ENCODE results near the gene SLC6A9.

Gene SLC6A9

DNA sequence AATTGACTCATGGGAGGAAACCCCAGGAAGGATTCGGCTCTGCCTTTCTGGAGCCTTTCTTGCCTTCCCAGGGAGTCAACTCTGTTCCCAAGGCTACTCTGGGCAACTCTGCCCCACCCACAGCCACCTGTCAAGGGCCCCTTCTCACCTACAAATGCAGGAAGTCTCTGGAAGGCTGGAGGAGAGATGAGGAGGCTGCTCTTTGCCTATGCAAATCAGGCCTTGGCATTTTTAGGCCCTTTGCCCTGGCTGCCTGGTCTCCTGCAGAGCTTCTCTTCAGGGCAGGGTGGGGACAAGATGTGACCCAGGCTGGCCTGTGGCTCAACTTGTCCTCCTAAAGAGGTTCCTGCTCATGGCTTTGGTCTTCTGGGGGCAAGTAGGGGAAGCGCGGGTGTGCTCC, 5.4 kb downstream of the SLC6A9 start:
- DNase-seq, result no peak

DNA sequence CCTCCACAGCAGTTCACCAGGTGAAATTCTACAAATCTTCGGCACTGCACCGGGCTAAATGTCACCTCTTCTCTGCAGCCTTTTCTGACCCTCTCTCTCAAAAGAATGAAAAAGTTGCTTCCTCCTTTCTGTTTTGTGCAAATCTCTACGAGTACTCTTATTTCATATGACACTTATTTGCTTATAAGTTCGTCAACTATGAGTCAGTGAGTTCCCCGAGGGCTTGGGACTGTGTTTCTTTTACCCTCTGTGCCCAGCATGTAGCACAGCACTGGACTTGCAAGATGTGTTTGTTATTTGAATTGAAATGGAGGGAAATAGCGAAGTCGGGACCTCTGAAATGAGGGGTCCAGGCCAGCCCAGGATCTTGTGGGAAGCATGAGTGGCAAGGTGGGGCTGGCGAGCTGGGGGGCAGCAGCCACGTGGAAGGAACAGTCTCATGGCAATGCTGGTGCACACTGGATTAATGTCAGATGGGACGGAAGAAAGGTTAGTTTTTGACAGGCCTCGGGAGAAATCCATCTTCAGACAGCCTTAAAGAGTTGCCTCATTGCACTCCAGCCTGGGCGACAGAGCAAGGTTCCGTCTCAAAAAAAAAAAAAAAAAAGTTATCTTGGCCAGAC, 6.2 kb downstream of the SLC6A9 start:
- no peak for DNase-seq

DNA sequence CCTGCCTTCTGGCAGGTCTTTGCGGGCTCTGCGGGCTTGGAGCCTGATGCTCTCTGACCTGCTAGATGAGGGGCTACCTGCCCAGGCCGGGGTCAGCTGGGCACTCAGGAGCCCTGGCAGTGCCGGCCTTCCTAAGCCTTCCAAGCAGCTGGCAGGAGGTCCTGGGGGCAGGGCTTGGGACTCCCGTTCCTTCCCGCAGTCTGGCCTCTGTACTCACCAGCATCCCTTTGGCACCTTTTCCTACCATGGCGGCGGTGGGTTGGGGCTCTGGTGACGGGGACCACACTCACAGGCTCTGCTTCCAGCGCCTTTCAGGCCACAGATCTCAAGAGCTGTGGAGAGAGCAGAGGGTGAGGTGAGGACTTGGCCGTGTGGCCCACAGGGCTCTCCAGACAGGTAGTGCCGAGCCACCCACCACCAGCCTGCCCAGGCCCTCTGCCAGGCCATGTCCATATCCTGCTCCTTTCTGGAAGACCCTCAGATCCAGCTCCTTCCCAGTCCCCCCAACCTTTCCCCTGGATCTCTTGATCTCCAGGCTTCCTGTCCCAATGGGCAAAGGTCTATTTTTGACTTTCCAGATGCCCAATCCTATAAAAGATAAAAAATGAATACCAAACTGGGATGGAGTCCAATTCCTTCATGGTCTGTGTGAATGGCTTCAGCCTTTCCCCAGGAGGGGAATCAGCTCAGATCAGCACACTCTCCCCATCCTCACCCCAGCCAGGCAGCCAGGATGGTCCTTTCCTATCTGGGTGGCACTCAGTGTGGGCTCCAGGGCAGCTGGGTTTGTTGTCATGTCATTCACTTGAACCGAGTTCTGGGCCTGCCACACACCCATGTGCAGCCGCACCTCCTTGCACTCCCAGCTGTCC, 7.0 kb downstream of the SLC6A9 start:
- no peak for DNase-seq

DNA sequence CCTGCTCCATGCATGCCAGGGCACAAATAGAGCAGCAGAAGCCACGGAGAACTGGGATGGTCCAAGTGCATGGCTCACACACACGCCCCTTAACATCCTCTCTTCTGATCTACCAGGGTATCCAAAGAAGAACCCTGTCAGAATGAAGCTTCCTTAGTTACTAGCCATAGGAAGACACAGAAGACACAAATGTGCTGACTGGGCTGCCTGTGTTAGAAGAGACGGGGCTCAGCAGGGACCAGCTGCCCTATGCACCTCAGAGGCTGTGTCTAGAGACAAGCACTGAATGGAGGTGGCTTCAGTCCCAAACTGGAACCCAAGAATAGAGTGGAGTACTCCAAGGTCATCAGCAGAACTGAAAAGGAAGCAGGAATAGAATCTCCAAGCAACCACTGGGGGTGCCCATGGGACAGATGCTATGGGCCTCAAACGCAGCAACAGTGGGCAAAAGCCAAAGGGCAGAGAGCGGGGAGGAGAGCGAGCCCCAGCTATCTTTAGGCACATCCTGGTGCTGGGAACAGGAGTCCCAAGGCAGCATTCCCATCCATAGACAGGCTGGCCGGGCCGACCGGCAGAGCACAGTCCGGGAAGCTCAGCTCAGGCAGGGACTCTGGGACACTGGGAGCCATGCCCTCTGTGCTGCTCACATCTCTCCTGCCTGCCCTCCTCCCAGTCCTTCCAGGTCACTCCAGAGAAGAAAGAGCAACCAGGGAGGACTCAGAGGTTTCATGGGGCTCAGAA, 9.5 kb downstream of the SLC6A9 start:
- DNase-seq, result no peak

DNA sequence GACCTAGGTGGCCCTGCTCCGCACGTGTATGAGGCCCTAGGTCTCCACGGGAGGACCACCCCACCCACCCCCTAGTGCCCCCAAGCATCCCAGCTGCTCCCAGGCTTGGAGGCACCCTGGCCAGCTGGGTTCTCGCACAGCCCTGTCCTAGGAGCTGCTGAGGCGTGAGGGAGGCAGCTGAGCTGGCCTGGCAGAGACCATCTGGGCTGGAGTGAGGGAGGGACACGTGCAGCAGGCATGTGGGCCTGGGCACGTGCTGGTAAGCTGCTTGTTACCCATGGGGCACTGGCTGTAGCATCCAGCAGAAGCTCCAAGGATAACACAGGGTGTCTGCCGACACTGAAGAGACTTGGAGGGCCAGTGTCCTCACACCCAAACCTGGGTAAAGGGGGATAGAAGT, 10.1 kb downstream of the SLC6A9 start:
- no peak for DNase-seq

DNA sequence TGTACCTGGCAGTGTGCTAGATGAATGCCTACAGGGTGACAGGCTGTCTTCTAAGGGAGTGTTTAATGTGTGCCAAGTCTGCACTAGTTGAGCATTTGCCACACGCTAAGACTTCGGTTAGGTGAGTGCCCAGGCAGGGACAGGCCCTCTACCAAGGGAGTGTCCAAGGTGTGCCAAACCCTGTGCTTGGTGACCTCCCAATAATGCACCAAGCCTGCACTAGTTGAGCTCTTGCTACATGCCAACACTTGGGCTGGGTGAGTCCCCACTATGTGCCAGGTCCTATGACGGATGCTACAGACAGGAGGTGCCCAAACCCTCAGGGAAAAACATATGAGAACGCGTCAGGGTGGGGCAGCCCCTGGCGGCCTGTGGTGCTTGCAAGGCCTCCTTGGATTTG, 10.8 kb downstream of the SLC6A9 start:
- DNase-seq, result no peak

DNA sequence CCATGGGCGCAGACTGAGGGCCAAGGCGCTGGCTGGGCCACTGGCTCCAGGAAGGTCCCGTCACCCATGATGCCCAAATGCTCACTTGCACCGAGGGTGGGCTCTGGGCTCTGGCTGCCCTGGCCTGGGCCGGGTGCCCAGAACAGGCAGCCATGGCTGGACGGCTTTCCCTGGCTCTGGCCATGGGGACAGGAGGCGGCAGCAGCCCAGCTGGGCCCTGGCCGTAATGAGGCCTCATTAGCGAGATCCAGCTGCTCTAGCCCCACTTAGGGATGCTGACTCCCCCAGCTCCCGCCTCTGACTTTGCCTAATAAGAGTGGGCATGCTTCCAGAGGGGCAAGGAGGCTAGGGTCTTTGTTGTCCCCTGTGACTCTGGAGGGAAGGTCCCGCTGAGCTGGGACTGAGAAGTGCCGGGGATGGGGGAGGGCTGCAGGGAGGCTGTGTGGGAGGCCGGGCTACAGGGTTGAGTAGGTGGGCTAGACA, 11.8 kb downstream of the SLC6A9 start:
- DNase-seq, result no peak

DNA sequence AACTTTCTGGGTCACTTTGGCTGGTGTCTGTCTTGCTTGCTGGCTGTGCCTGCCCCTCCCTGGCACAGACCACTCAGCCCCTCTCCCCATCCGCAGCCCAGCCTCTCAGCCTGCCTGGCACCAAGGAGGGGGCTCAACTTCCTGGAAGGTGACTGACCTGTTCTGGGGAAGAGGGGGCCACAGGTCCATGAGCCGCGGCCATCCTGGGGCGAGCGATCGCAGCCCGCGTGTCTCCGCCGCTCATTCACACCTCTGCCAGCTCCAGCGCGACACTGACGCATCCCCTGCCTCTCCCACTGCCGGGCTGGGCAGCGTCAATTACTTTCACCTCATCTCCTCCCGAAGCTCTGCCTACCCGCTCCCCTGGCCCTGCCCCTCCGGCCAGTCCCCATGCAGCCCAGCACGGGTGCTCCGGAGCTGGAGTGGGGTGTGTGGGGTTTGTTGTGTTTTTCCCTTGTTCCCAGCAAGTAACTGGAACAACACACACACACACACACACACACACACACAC, 14.3 kb downstream of the SLC6A9 start:
- no peak for DNase-seq

DNA sequence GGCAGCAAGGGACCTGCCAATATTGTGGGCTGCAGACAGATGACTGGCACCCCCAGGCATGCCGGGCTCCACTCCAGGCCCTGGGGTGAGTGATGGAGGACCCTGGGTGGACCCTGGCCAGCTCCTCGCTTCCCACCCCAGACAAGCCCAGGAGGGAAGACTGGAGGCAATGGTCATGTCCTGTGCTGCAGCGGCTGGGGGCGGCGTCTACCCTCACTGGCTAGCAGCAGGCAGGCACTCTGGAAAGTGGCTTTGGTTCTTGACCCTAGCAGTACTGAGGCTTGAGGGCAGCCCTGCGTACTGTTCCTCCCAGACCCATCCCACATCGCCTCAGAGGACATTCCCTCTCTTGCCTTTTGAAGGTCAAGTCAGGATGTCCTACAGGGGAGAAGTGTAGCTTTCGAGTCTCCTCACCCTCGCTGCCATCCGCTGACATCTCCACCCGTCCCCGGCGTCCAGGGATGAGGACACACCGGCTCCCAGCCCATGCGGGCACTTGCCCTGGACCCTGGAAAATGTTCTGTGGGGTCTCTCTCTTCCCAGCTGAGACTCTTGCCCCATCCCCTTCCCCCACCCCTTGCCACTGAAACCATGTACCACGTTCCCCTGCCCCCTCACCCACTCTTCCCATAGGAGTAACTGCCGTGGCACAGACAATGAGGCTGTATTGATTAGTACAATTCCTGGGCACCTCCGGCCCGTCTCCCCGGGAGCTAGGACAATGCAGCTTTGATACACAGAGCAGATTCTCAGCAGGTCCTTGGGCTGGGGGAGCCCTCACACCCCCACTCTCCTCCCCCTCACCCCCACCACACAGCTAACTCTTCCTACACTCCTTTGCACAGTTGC, 15.0 kb downstream of the SLC6A9 start:
- DNase-seq, result no peak

DNA sequence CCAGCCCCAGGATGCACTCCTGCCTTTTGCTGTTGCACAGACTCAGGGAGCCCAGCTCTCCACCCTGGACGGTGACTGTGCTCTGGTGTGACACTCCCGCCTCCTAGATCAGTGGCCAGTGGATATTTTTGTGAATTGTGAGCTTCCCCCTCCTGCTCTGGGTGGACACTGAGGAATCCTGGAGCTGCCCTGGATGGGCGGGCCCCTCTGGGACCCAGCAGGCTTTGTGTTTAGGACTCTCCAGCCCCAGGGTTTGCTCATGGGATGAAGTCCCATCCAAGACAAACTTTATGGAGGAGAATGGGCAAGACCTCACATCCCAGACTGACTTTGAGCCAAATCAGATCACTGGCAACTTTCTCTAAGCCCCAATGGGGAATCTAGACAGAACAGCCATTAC, 16.1 kb downstream of the SLC6A9 start:
- no peak for DNase-seq

DNA sequence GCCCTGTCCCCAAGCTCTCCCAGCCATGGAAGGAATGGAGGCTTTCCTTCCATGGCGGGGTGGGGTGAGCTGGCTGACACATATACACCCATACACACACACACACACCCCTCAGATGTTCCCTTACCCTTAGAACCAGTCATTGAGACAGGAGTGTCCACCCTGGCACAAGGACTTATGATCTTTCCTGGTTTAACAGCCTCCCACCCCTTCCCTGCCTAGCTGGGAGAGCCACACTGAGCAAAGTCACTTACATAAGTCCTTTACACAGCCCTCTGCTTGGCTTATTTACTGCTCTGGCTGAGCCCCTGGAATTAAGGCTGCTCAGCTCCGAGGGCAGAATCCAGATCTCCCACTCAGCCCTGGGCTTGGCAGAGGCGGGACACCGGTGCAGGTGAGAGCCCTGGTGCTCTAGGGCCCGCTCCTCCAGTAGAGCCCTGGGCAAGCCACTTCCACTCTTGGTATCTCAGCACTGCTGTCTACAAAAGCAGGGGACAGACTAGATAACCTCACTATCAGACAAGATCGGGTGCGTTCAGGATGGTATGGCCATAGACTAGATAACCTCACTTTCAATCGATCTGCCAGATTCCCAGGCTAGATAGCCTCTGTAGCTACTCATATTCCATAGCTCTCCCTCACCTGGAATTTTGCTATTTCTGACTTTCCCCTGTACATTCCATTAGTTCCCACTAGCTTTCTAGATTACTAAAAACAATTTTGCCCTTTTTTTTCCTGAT, 16.7 kb downstream of the SLC6A9 start:
- no peak for DNase-seq

DNA sequence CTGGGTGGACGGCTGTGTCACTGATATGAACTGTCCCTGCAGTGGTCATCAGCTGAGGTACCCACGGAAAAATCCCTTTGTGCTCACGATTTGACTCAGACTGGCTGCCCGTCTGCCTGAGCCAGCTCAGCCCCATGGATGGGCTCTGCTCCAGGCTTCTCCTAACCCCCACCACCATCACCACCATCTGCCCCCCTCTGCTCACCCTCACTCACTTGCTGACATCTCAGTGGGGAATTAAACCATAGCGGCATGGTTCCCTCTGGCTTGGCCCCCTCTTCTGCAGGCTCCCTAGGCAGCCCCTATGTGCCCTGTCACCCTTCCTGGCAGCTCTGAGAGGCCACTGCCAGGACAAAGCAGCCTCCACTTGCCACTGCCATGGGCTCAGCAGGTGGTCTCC, 17.3 kb downstream of the SLC6A9 start:
- no peak for DNase-seq

DNA sequence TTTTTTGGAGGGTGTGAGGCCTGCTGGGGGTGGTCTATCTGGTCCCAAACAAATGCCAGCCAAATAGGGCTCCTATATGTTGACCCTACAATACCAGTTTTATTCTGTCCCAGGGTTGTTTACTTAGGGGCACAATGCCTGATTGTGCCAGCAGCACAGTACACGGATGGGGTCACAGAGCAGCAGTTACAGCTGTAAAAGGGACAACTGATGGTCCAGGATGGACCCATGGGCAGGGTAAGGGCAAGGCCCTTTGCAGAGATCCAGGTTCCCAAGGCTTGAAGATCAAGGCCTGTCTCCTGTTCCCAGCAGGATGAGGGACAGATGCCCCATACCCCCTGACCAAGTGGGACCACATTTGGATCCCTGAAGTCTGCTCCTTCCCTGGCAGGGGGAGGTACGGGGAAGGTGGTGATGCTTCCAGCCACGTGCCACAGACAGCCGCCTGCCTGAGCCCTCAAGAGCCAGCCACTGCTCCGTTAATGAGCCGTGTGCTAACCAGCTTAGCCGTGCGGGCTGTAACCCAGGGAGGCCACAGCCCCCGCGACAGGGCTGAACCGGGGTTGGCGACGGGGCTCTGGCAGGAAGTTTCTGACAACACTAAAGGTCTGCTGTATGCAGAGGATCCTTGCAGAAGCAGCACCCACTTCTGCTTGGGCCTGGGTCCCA, 18.2 kb downstream of the SLC6A9 start:
- no peak for DNase-seq

DNA sequence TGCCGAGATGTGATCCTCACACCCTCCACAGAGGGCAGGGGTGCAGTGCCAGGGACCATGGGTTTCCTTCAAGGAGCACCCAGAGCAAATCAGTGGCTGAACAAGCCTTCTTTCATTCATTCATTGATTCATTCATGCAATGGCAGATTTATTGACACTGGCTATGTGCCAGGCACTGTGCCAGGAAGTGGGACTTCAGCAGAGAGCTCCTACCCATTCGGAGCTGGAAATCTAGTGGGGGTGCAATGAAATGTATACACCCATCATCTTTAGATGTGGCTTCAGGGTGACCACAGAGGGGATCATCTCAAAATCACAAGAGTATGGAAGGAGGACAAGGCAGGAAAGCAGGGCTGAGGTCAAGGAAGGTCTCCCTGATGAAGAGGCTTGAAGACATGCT, 18.9 kb downstream of the SLC6A9 start:
- DNase-seq, result no peak

DNA sequence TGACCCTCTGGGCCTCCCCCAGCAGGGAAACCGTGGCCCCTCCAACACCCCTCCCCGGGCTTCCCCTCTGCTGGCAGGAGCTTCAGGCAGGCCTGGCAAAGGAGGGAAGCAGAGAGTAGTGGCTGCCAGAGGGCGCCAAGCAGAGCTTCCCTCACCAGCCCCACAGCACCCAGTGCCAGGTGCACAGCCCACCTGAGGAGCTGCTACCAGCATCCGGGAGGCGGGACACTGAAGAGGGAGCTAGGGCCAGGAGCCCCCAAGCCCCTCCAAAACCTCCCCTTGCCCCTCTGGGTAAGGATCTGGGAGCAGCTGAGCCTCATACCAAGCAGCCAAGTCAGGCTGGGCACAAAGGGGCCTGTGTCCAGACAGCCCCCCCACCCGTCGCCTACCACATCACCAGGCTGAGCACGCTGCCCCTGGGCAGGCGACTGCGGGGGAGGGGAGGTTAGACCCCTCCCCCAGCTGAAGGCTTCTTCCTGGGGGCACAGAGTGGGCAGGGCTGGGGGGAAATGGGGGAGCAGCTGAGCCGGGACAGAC, 20.3 kb downstream of the SLC6A9 start:
- no peak for DNase-seq

DNA sequence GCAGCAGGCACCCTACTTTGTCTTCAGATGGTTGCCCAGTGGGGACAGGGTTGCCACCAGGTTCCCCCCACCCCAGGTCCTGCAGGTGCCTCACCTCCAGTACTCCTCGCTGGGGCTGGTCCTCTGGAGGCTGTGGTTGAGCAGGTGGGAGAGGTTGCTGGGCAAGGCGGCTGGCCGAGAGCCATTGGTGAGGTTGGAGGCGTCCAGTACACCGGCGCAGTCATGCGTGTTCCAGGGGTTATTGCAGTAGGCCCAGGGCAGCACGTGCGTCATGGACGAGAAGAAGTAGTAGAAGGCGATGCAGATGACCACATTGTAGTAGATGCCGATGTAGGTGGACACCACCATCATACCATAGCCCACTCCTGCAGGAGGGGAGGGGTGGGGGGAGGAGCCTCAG, 23.0 kb downstream of the SLC6A9 start:
- DNase-seq, result no peak

DNA sequence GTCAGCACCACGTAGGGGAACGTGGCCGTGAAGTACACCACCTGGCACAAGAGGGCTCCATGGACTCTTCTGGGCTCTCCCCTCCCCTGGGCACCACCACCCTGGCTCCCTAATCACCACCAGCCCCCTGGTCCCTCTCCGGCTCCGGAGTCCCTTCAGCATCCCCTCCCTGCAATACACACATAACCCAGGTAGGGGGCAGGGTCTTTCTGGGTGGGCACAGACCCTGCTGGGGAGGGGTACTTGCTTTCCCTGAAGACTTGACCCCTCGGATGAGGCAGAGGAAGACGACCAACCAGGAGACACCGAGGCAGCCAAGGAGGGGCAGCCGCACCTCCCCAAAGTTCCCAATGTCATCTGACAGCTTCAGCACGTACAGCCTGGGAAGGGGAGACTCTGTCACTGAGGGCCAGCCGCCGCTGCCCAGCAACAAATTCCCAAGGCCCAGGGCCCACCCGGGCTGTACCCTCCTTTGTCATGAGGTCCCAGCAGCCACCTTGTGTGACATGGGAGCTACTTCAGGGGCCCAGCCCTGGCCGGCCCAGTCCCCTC, 28.6 kb downstream of the SLC6A9 start:
- no peak for DNase-seq

DNA sequence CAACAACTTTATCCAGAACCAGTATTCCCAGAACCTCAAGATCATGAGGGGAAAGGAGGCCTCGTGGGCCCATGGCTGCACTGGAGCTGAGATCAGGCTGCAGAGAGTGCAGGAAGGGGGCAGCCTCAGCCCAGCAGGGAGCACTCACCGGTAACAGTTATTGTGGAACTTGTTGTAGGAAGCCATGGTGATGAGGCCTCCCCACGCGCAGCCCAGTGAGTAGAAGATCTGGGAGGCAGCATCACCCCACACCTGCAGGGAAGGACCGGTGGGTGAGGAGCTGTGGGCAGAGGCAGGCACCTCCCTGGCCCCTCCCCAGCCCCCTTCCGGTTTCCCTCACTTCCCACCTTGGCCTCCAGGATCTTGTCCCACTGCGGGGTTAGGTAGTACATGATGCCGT, 29.1 kb downstream of the SLC6A9 start:
- DNase-seq, result no peak

DNA sequence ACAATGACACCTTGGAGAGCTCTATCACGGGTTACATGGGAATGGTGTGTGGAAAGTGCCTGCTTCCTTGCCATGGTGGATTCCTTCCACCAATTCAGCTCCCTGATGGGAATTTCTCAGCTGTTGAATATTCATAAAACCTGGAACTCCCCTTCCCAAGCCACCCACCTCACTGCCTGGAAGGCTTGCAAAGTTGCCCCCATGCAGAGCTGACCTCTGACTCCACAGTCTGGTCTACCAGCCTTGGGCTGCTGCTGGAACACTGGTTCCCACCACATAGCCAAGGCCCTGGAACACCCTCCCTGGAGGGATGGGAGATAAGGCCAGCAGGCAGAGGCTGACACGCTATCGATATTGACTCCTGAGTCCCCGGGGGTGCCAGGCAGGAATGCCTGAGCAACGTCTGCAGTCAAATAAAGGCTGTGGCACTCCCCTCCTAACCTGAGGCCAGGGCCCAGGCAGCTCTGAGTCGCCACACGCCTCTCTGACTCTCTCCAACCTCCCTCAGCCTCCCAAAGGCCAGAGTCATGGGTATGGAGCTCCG, 31.1 kb downstream of the SLC6A9 start:
- no peak for DNase-seq

DNA sequence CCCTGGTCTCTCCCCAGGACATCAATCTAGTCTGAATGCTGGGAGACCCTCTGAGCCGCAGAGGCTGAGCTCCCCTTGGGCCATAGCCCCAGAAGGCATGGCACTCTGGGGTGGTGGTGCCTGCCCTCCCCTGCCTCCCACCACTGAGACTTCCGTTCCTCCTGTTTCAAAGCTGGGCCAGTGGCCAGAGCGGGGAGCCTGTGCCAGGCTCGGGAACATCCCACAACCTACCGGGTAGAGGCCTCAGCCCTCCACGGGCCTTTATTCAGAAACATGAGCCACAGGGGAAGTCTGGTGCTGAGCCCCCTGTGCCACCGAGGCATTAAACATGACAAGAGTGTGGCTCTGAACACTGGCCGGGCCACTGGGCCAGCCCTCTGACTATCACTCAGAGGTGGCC, 31.8 kb downstream of the SLC6A9 start:
- no peak for DNase-seq

Data from suppressor macrophage treated with lipopolysaccharide for 1 hour (primary cell).